CD4-positive, alpha-beta T cell treated with Interleukin-12 subunit alpha and Interleukin-12 subunit beta, for 1 hour (primary cell): Measurements from ENCODE around the gene PUS7.
"Not testable (repeated sequence)": the region's sequence is repeated elsewhere in the genome, so short reads cannot be mapped to it uniquely, and the experiment has no call there.

ENCODE experiments used
- DNase-seq: peaks from one replicate; pipeline ENCODE4 v3.0.0-alpha.2; 2020

PUS7 gene

GRCh38 chr7:105442214-105442613 is 79.9 kb downstream of the PUS7 start:
- DNase-seq, result not testable (repeated sequence)

- no peak for DNase-seq
These were observed 82.7 kb downstream of the PUS7 start for GRCh38 chr7:105439174-105439893.

DNA sequence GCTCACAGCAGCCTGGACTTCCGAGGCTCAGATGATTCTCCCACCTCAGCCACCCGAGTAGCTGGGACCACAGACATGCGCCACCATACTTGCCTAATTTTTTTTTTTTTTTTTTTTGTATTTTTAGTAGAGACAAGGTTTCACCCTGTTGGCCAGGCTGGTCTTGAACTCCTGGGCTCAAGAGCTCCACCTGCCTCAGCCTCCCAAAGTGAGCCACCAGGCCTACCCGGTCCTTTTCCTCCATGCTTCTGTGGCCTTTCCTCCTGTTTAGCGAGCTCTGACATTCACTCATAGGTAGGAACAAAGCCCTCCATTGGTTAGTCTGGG is 83.3 kb downstream of the PUS7 start:
- no peak for DNase-seq

DNA sequence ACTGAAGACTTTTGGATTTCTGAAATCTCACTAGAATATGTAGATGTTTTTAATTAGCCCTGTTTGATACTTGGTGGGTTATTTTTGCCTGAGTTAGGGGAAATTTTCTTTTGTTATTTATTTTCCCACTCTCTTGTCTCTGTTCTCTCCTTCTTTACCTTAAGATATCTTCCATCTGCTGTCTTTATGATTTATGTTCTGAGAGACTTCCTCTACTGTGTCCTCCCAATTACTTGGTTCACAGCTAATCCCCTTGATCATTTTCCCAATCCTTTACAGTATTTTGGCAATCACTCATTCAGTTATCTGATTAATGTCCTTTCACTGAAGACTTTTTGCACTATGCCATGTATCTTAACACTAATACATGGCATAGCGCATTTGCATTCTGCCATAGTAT is 83.8 kb downstream of the PUS7 start:
- no peak for DNase-seq

GRCh38 chr7:105437356-105437755 is 84.7 kb downstream of the PUS7 start:
- not testable (repeated sequence) for DNase-seq

DNA sequence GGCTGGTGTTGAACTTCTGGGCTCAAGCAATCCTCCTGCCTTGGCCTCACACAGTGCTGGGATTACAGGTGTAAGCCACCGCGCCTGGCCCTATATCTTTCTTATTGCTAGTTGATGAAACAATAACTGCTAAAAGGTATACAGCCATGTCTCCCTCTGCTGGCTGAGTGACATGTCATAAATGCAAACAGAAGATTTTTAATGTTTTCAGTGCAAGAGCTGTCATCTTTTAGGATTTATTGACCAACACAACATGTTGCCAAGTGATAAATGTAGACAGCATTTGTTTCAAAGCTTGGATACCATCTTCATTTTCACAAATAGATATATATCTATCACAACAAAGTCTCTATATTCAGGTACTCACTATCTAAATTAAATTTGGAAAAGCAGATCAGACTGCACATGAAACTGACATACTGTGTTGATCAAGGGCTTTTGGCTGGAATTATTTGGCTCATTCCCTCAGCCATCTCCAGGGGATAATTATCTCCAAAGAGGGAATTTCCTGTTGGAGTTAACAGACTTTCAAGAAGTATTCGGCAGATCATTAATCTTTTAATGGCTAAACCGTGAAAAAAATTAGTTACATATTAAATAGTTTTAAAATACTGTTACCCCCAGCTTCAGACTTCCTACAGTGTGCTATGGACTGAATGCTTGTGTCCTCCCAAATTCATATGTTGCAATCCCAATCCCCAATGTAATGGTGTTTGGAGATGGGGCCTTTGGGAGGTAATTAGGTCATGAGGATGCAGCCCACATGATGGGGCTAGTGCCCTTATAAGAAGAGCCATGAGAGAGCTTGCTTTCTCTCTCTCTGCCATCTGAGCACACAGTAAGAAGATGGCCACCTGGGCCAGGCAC is 92.1 kb downstream of the PUS7 start:
- peak; percentile 68 for DNase-seq

- no peak for DNase-seq
These were observed 95.4 kb downstream of the PUS7 start for GRCh38 chr7:105426606-105427146.

DNA sequence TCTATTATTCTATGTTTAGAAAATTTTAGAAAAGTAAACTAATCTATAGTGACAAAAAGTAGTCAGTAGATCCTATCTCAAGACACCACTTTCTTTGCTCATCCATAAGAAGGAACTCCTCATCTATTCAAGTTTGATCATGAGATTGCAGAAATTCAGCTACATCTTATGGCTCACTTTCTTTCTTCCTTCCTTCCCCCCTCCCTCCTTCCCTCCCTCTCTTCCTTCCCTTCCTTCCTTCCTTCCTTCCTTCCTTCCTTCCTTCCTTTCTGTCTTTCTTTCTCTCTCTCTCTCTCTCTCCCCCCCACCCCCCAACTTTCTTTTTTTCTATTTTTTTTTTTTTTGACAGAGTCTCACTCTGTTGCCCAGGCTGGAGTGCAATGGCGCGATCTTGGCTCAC is 98.1 kb downstream of the PUS7 start:
- DNase-seq, result no peak

DNA sequence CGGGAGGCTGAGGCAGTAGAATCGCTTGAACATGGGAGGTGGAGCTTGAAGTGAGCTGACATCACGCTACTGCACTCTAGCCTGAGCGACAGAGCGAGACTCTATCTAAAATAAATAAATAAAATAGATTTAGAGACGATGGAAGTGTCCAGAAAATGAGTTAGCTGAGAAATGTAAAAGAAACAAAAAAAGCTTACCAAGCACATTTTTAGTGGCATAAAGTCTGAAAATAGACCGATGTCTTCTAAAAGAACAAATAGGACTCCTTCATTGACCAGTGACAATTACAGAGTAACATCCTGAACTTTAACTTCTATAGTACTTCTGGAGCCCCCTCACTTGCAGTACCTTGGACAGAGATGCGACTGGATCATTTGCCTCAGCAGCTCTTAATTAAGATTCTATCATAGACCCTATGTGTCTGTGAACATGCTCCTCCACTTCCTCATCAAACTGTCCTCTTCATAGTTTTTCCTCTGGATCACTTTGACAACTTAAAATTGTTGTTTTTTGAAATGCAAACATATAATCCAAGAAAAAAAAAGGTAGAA is 108.1 kb downstream of the PUS7 start:
- no peak for DNase-seq

- not testable (repeated sequence) for DNase-seq
These were observed 111.3 kb downstream of the PUS7 start for GRCh38 chr7:105410774-105411173.

GRCh38 chr7:105409775-105410174 is 112.3 kb downstream of the PUS7 start:
- not testable (repeated sequence) for DNase-seq

GRCh38 chr7:105408791-105409410 is 113.2 kb downstream of the PUS7 start:
- DNase-seq, result no peak
